IMR-90 (cell line): ENCODE results near the gene ZNF512. TPM values are rescaled to one million over a fixed set of nuclear protein-coding genes. Genes with fewer than 3 reads are reported as not detected.
A peak's percentile ranks its signal among the peaks of the same experiment; 100 is the strongest.

Experiments
- ATAC-seq: fragments of 200-7000 bp; cut with Tn5 transposase; 2 replicates; pipeline ENCODE4 v1.9.1; 2020; ENCODE audit warnings: low read depth, mild to moderate bottlenecking, moderate library complexity
- BruUV-seq: library from RNA; stranded (reverse); fragments of 400-500 nt; replicated peaks from 2 replicates; lab custom pipeline; 2021; lab: Mats Ljungman, UMichigan
- CTCF ChIA-PET: fragments of 300-600 bp; formaldehyde crosslinking; extraction: SDS; loops from one replicate; lab custom pipeline; 2021; ENCODE audit warnings: antibody characterized with exemption; lab: Yijun Ruan, JAX
- POLR2A ChIA-PET: fragments of 300-600 bp; sonication (Branson Sonifier 250); formaldehyde crosslinking; loops from one replicate; lab custom pipeline; 2022; ENCODE audit warnings: antibody characterized with exemption; ENCODE audit not compliant: unreplicated experiment; lab: Charles Lee
- DNase-seq: peaks from one replicate; pipeline ENCODE4 v3.0.0; 2013
- H2AFZ ChIP-seq: replicated peaks from 2 replicates; pipeline ENCODE3; 2013; ENCODE audit warnings: low read length, mild to moderate bottlenecking; ENCODE audit not compliant: poor library complexity
- H2AK5ac ChIP-seq: 2 replicates; pipeline ENCODE4 v1.6.1; 2013; ENCODE audit warnings: low read depth, low read length, inconsistent platforms
- H2AK9ac ChIP-seq: replicated peaks from 2 replicates; pipeline ENCODE3; 2013; ENCODE audit warnings: mild to moderate bottlenecking, low read depth, low read length, moderate library complexity; ENCODE audit not compliant: poor library complexity
- H2BK120ac ChIP-seq: 2 replicates; pipeline ENCODE4 v1.6.1; 2013; ENCODE audit warnings: low read depth, low read length, inconsistent platforms
- H2BK15ac ChIP-seq: 3 replicates; pipeline ENCODE4 v1.6.1; 2013; ENCODE audit warnings: low read depth, low read length, inconsistent platforms
- H2BK20ac ChIP-seq: 2 replicates; pipeline ENCODE4 v1.6.1; 2013; ENCODE audit warnings: low read depth, mild to moderate bottlenecking, inconsistent platforms, low read length, moderate library complexity
- H2BK5ac ChIP-seq: 2 replicates; pipeline ENCODE4 v1.6.1; 2013; ENCODE audit warnings: mild to moderate bottlenecking, low read depth, low read length, inconsistent platforms; ENCODE audit not compliant: poor library complexity, severe bottlenecking
- H3K14ac ChIP-seq: replicated peaks from 2 replicates; pipeline ENCODE4 v1.6.1; 2013; ENCODE audit warnings: low read depth, low read length, inconsistent platforms
- H3K18ac ChIP-seq: 2 replicates; pipeline ENCODE4 v1.6.1; 2013; ENCODE audit warnings: low read depth, low read length, control low read depth
- H3K23ac ChIP-seq: 2 replicates; pipeline ENCODE4 v1.6.1; 2013; ENCODE audit warnings: low read depth, low read length, inconsistent platforms
- H3K27ac ChIP-seq: 2 replicates; pipeline ENCODE4 v1.5.1; 2013; ENCODE audit warnings: mild to moderate bottlenecking, control low read depth, low read length; ENCODE audit not compliant: insufficient read depth
- H3K27me3 ChIP-seq: 2 replicates; pipeline ENCODE4 v1.6.1; 2013; ENCODE audit warnings: low read length; ENCODE audit not compliant: control insufficient read depth, insufficient read depth
- H3K36me3 ChIP-seq: 2 replicates; pipeline ENCODE4 v1.6.1; 2013; ENCODE audit warnings: low read length, mixed read lengths; ENCODE audit not compliant: control insufficient read depth, insufficient read depth
- H3K4ac ChIP-seq: 2 replicates; pipeline ENCODE4 v1.6.1; 2013; ENCODE audit warnings: low read depth, low read length, inconsistent platforms
- H3K4me1 ChIP-seq: 2 replicates; pipeline ENCODE4 v1.6.1; 2013; ENCODE audit warnings: low read length, mixed read lengths; ENCODE audit not compliant: control insufficient read depth, insufficient read depth
- H3K4me2 ChIP-seq: 2 replicates; pipeline ENCODE4 v1.6.1; 2013; ENCODE audit warnings: low read depth, mild to moderate bottlenecking, control low read depth, low read length, moderate library complexity
- H3K4me3 ChIP-seq: 2 replicates; pipeline ENCODE4 v1.5.1; 2013; ENCODE audit warnings: low read depth, mild to moderate bottlenecking, control low read depth, low read length, moderate library complexity; ENCODE audit not compliant: insufficient read depth
- H3K56ac ChIP-seq: 2 replicates; pipeline ENCODE4 v1.6.1; 2013; ENCODE audit warnings: low read length, inconsistent platforms; ENCODE audit not compliant: insufficient read depth; ENCODE audit errors: extremely low read depth
- H3K79me1 ChIP-seq, 2 experiments: 2 replicates each; pipeline ENCODE4 v1.6.1; 2013; ENCODE audit warnings: low read length in 2 of 2, inconsistent platforms in 1 of 2, low read depth in 1 of 2
- H3K9ac ChIP-seq: 2 replicates; pipeline ENCODE4 v1.6.1; 2013; ENCODE audit warnings: low read depth, low read length, control low read depth
- H3K9me1 ChIP-seq: 2 replicates; pipeline ENCODE4 v1.6.1; 2013; ENCODE audit warnings: low read length, inconsistent platforms; ENCODE audit not compliant: insufficient read depth
- H3K9me3 ChIP-seq: 2 replicates; pipeline ENCODE4 v1.6.1; 2013; ENCODE audit warnings: low read length; ENCODE audit not compliant: control insufficient read depth, insufficient read depth
- H4K20me1 ChIP-seq: 2 replicates; pipeline ENCODE4 v1.6.1; 2013; ENCODE audit warnings: low read length, inconsistent platforms; ENCODE audit not compliant: insufficient read depth
- H4K5ac ChIP-seq: 2 replicates; pipeline ENCODE4 v1.6.1; 2013; ENCODE audit warnings: mild to moderate bottlenecking, low read depth, low read length, control low read depth
- H4K8ac ChIP-seq, 2 experiments: 2 replicates each; pipeline ENCODE4 v1.6.1; 2013; ENCODE audit warnings: low read depth in 2 of 2, low read length in 2 of 2, control low read depth in 1 of 2, inconsistent platforms in 1 of 2
- H4K91ac ChIP-seq: 2 replicates; pipeline ENCODE4 v1.6.1; 2013; ENCODE audit warnings: low read depth, low read length, inconsistent platforms; ENCODE audit not compliant: insufficient read depth
- CEBPB ChIP-seq: IDR thresholded peaks from 2 replicates; pipeline ENCODE4 v1.6.1; 2012; ENCODE audit warnings: low read depth, low read length, improper control_type of control experiment
- RCOR1 ChIP-seq: IDR thresholded peaks from 2 replicates; pipeline ENCODE4 v1.6.1; 2012; ENCODE audit warnings: mild to moderate bottlenecking, low read length, improper control_type of control experiment; ENCODE audit not compliant: insufficient replicate concordance
- WGBS, 2 experiments: methylation state at CpG; one replicate each; pipeline versions ENCODE4 v1.1.5 to v1.1.7; 2013; ENCODE audit warnings: missing lambda C conversion rate in 2 of 2; ENCODE audit not compliant: insufficient read length in 1 of 2; ENCODE audit errors: extremely low coverage in 2 of 2; 5-methylcytosine and 5-hydroxymethylcytosine counted together
- dilution Hi-C: fragments of 300-500 bp; cut with HindIII; formaldehyde crosslinking; loops from one replicate; pipeline ENCODE4 v1.14.3; 2018; ENCODE audit warnings: low sequenced_read_pairs; ENCODE audit not compliant: unreplicated experiment
- in situ Hi-C: fragments of 300-500 bp; cut with MboI; formaldehyde crosslinking; loops from 3 replicates; pipeline ENCODE4 v1.14.3; 2019; ENCODE audit warnings: low sequenced_read_pairs, inconsistent platforms, mixed read lengths
- intact Hi-C: fragments of 100-400 bp; cut with micrococcal nuclease; formaldehyde crosslinking; loops from 2 replicates; pipeline ENCODE4 v1.10.0; 2022
- polyA plus RNA-seq, 3 experiments: library from polyadenylated mRNA; depleted of rRNA; stranded (reverse); fragments of >200 nt; gene quantifications; 2 replicates each; pipeline ENCODE4 v1.2.3, GENCODE V29; 2012; ENCODE audit warnings: low replicate concordance in 1 of 3
- total RNA-seq: library from RNA; depleted of rRNA; stranded (reverse); fragments of >200 nt; gene quantifications from 2 replicates; pipeline ENCODE4 v1.2.3, GENCODE V29; 2012

The ZNF512 gene
- total and polyA plus RNA-seq, 2 of the 4 experiments (the other 2 are of a cell fraction), result 25.8 to 56.5 TPM

DNA sequence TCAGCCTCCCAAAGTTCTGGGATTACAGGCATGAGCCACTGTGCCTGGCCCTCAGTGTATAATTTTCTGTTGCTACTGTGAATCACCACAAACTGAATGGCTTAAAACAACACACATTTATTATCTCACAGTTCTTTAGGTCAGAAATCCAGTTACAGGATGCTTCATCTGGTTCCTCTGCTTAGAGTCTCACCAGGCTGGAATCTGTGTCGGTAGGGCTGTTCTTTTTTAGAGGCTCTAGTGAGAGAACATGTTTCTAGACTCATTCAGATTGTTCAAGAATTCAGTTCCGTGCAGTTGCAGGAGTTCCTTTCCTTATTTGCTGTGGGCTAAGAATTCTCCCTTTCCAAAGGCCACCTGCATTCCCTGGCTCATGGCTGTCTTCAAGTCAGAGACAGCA, 23.8 kb downstream of the ZNF512 start:
- WGBS, 2 experiments, result no CpG with 5 or more reads among the region's 2 CpGs
- dilution Hi-C loops, result no loop called here
- H3K27me3 ChIP-seq, result no peaks in the 10 kb centered on the region
- no peak overlapping the region for H2AFZ ChIP-seq
- ChIA-PET CTCF (no interaction called here), POLR2A (no interaction called here)
- no peak overlapping the region for H3K4me2 ChIP-seq
- H3K9me1 ChIP-seq, result peaks cover 13% of the 10 kb centered on the region
- no peak overlapping the region for H3K27ac ChIP-seq
- no peak overlapping the region for H3K4me3 ChIP-seq
- peaks cover 11% of the 10 kb centered on the region; the same call in 1 of the 2 replicates for H4K20me1 ChIP-seq
- no peak overlapping the region for H3K18ac ChIP-seq
- no peak overlapping the region for H3K56ac ChIP-seq
- H3K4me1 ChIP-seq, result peaks cover 3% of the 10 kb centered on the region
- BruUV-seq, result no TSS peak
- H3K36me3 ChIP-seq, result peaks cover 30% of the 10 kb centered on the region
- no peak overlapping the region for H3K9ac ChIP-seq
- H2BK15ac ChIP-seq, result no peak overlapping the region
- no peak overlapping the region for H2AK9ac ChIP-seq
- in situ Hi-C loops, result no loop called here
- H3K79me1 ChIP-seq, result peaks cover 16 to 47% of the 10 kb centered on the region in 2 experiments
- H2BK120ac ChIP-seq, result no peak overlapping the region
- TF ChIP-seq RCOR1 (peak; percentile 60), CEBPB (no peak)
- DNase-seq (peak; percentile 83), ATAC-seq (peak; percentile 82)
- H3K14ac ChIP-seq, result no peak overlapping the region
- no peak overlapping the region for H3K23ac ChIP-seq
- H3K4ac ChIP-seq, result no peak overlapping the region
- no peak overlapping the region for H4K8ac ChIP-seq
- H3K9me3 ChIP-seq, result no peaks in the 10 kb centered on the region
- H4K91ac ChIP-seq, result no peak overlapping the region
- intact Hi-C loops, result loop anchor here (5.0 kb wide), 1 partner anchor 119 kb away; the partner anchor contains the start of gene IFT172
- H2BK20ac ChIP-seq, result no peak overlapping the region
- H2BK5ac ChIP-seq, result no peak overlapping the region
- H4K5ac ChIP-seq, result no peak overlapping the region
- H2AK5ac ChIP-seq, result no peak overlapping the region
